IPS DF 19.7 (cell line): ENCODE measurements around the gene SH3PXD2A.
"Not testable (repeated sequence)": the region's sequence is repeated elsewhere in the genome, so short reads cannot be mapped to it uniquely, and the experiment has no call there.

Source experiments
- DNase-seq: peaks from one replicate; pipeline ENCODE4 v3.0.0-alpha.2; 2013; ENCODE audit warnings: low read depth, low spot score

The SH3PXD2A gene

GRCh38 chr10:103833731-103834365 lies 21.5 kb downstream of the SH3PXD2A start:
- peak; percentile 69 for DNase-seq

GRCh38 chr10:103832806-103833205 lies 22.6 kb downstream of the SH3PXD2A start:
- no peak for DNase-seq

- DNase-seq, result no peak
Measured at GRCh38 chr10:103829838-103830465, 25.4 kb downstream of the SH3PXD2A start.

- DNase-seq, result no peak
Measured at GRCh38 chr10:103829278-103829677, 26.1 kb downstream of the SH3PXD2A start.

- no peak for DNase-seq
Measured at GRCh38 chr10:103828587-103829197, 26.7 kb downstream of the SH3PXD2A start.

GRCh38 chr10:103828107-103828506 lies 27.3 kb downstream of the SH3PXD2A start:
- no peak for DNase-seq

GRCh38 chr10:103826885-103827284 lies 28.5 kb downstream of the SH3PXD2A start:
- no peak for DNase-seq

GRCh38 chr10:103824281-103824680 lies 31.1 kb downstream of the SH3PXD2A start:
- DNase-seq, result no peak

- DNase-seq, result no peak
Measured at GRCh38 chr10:103823706-103824272, 31.6 kb downstream of the SH3PXD2A start.

- DNase-seq, result no peak
Measured at GRCh38 chr10:103822800-103823199, 32.6 kb downstream of the SH3PXD2A start.

- DNase-seq, result no peak
Measured at GRCh38 chr10:103822107-103822716, 33.2 kb downstream of the SH3PXD2A start.

GRCh38 chr10:103820101-103821062 lies 35.0 kb downstream of the SH3PXD2A start:
- DNase-seq, result no peak

- DNase-seq, result no peak
Measured at GRCh38 chr10:103819493-103819892, 35.9 kb downstream of the SH3PXD2A start.

GRCh38 chr10:103818765-103819374 lies 36.5 kb downstream of the SH3PXD2A start:
- no peak for DNase-seq

GRCh38 chr10:103818105-103818504 lies 37.3 kb downstream of the SH3PXD2A start:
- no peak for DNase-seq

GRCh38 chr10:103816431-103816830 lies 38.9 kb downstream of the SH3PXD2A start:
- DNase-seq, result no peak

GRCh38 chr10:103814626-103815370 lies 40.6 kb downstream of the SH3PXD2A start:
- DNase-seq, result no peak

GRCh38 chr10:103814105-103814504 lies 41.3 kb downstream of the SH3PXD2A start:
- DNase-seq, result no peak

- not testable (repeated sequence) for DNase-seq
Measured at GRCh38 chr10:103813312-103813711, 42.1 kb downstream of the SH3PXD2A start.

GRCh38 chr10:103812432-103812831 lies 42.9 kb downstream of the SH3PXD2A start:
- DNase-seq, result no peak
